ENCODE results near the gene PAQR6. TPM values are rescaled to one million over a fixed set of nuclear protein-coding genes. Genes with fewer than 3 reads are reported as not detected.
A peak's percentile ranks its signal among the peaks of the same experiment; 100 is the strongest.

PAQR6 gene
- total and polyA plus RNA-seq, 2 of the 4 experiments (the other 2 are of a cell fraction) = under 0.01 to 0.67 TPM

GRCh38 chr1:156212833-156213643, 34.8 kb downstream of the PAQR6 start, which contains the start of gene PMF1:
Gene PMF1, plus strand, starts transcription at chr1:156213007. Its CDS starts 9 bp downstream, at chr1:156213016.
- peaks cover 14% of the 10 kb centered on the region for H3K36me3 ChIP-seq (ENCODE audit: control insufficient read depth, insufficient read depth, low read length)
- H4K91ac ChIP-seq (ENCODE audit: insufficient read depth, low read depth, low read length) = peak within 1 kb of the TSS; percentile 94
- H3K9me1 ChIP-seq (ENCODE audit: insufficient read depth, low read length) = 0 out of 2 replicates have a peak, but pooled peaks cover 5% of the 10 kb centered on the region
- peak within 1 kb of the TSS; percentile 55; the same call in 1 of the 3 replicates for H2BK15ac ChIP-seq (ENCODE audit: low read depth, low read length)
- no peak for TF ChIP-seq NFE2L2 (IDR thresholded peaks at IDR 0.05; ENCODE audit: low read depth, low read length)
- TF ChIP-seq MXI1 (IDR thresholded peaks at IDR 0.05; ENCODE audit: borderline replicate concordance, low read depth, low read length) = peak; percentile 30; the same call in 1 of the 2 replicates
- TF ChIP-seq CHD1 (IDR thresholded peaks at IDR 0.05; ENCODE audit: low read depth, low read length) = no peak
- TF ChIP-seq CTCF (conservative IDR thresholded peaks at IDR 0.05; ENCODE audit: low read depth, low read length) = no peak
- no peak for TF ChIP-seq RCOR1 (IDR thresholded peaks at IDR 0.05; ENCODE audit: insufficient replicate concordance, low read length)
- TF ChIP-seq MAFK (IDR thresholded peaks at IDR 0.05; ENCODE audit: low read depth, low read length) = no peak
- TF ChIP-seq BHLHE40 (IDR thresholded peaks at IDR 0.05; ENCODE audit: low read depth, low read length) = 0 out of 2 replicates have a peak, but pooled peaks have one; percentile 2
- TF ChIP-seq FOS (IDR thresholded peaks at IDR 0.05; ENCODE audit: low read depth, low read length) = peak; percentile 59; the same call in 1 of the 2 replicates
- TF ChIP-seq, protein P1, sequence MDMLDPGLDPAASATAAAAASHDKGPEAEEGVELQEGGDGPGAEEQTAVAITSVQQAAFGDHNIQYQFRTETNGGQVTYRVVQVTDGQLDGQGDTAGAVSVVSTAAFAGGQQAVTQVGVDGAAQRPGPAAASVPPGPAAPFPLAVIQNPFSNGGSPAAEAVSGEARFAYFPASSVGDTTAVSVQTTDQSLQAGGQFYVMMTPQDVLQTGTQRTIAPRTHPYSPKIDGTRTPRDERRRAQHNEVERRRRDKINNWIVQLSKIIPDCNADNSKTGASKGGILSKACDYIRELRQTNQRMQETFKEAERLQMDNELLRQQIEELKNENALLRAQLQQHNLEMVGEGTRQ (IDR thresholded peaks at IDR 0.05; ENCODE audit: low read depth, low read length) = 0 out of 2 replicates have a peak, but pooled peaks have one; percentile 5
- peak; percentile 14; the same call in 1 of the 2 replicates for TF ChIP-seq MAZ (IDR thresholded peaks at IDR 0.05; ENCODE audit: borderline replicate concordance, low read depth, low read length)
- TF ChIP-seq POLR2A (IDR thresholded peaks at IDR 0.05; ENCODE audit: low read depth, low read length) = peak; percentile 89
- no peak for TF ChIP-seq CEBPB (IDR thresholded peaks at IDR 0.05; ENCODE audit: low read depth, low read length)
- no peak for TF ChIP-seq SMC3 (IDR thresholded peaks at IDR 0.05; ENCODE audit: low read depth, low read length)
- in situ Hi-C loops (cut with MboI; ENCODE audit: low sequenced_read_pairs) (loop anchor here (5.0 kb wide), 1 partner anchor 51 kb away; no protein-coding TSS in a partner anchor), intact Hi-C loops (cut with micrococcal nuclease) (no loop called here), dilution Hi-C loops (cut with HindIII; ENCODE audit: low sequenced_read_pairs, unreplicated experiment) (no loop called here)
- peak within 1 kb of the TSS; percentile 74 for H3K4me3 ChIP-seq (ENCODE audit: insufficient read depth, low read depth, low read length)
- H3K79me1 ChIP-seq (ENCODE audit: low read depth in 1 of 2, low read length in 2 of 2) = peaks cover 12 to 37% of the 10 kb centered on the region in 2 experiments
- H3K9ac ChIP-seq (ENCODE audit: low read depth, low read length) = peak within 1 kb of the TSS; percentile 94
- peak within 1 kb of the TSS; percentile 96 for H3K4ac ChIP-seq (ENCODE audit: low read depth, low read length)
- H3K4me2 ChIP-seq (ENCODE audit: low read depth, low read length) = peak within 1 kb of the TSS; percentile 86
- peak within 1 kb of the TSS; percentile 95 for H3K56ac ChIP-seq (ENCODE audit: extremely low read depth, insufficient read depth, low read length)
- H2AK5ac ChIP-seq (ENCODE audit: low read depth, low read length) = peak within 1 kb of the TSS; percentile 32; the same call in 1 of the 2 replicates
- POLR2A ChIA-PET (ENCODE audit: unreplicated experiment) = interaction anchor here (0.7 to 1.9 kb wide), 7 partner anchors 8 to 91 kb away, joined by 3 to 16 read pairs (median 3); partner anchors contain the start of genes SLC25A44 and SMG5
- peak within 1 kb of the TSS; percentile 90 for H3K18ac ChIP-seq (ENCODE audit: low read depth, low read length)
- BruUV-seq (replicated peaks) = TSS peak; percentile 17
- H3K27me3 ChIP-seq (ENCODE audit: control insufficient read depth, insufficient read depth, low read length) = no peaks in the 10 kb centered on the region
- WGBS, 2 experiments (ENCODE audit: extremely low coverage in 2 of 2, insufficient read length in 1 of 2) = 1% methylated on average over 32 of the region's 61 CpGs; no CpG with 5 or more reads in 1 of the 2 experiments
- H2BK20ac ChIP-seq (ENCODE audit: low read depth, low read length) = peak within 1 kb of the TSS; percentile 42; the same call in 1 of the 2 replicates
- no peaks in the 10 kb centered on the region for H3K9me3 ChIP-seq (ENCODE audit: control insufficient read depth, insufficient read depth, low read length)
- CTCF ChIA-PET = interaction anchor here (1.0 to 1.6 kb wide), 5 partner anchors 12 to 116 kb away, joined by 3 to 11 read pairs (median 4); no protein-coding TSS in a partner anchor
- H2BK5ac ChIP-seq (ENCODE audit: low read depth, low read length, poor library complexity, severe bottlenecking) = peak within 1 kb of the TSS; percentile 96
- H3K4me1 ChIP-seq (ENCODE audit: control insufficient read depth, insufficient read depth, low read length) = 0 out of 2 replicates have a peak, but pooled peaks cover 2% of the 10 kb centered on the region
- H2AK9ac ChIP-seq (replicated peaks; ENCODE audit: low read depth, low read length, poor library complexity) = peak within 1 kb of the TSS; percentile 84
- H2AFZ ChIP-seq (replicated peaks; ENCODE audit: low read length, poor library complexity) = peak within 1 kb of the TSS; percentile 99
- ATAC-seq (ENCODE audit: low read depth) = peak; percentile 99
- peak within 1 kb of the TSS; percentile 34 to 98 for H4K8ac ChIP-seq (ENCODE audit: low read depth in 2 of 2, low read length in 2 of 2)
- peak within 1 kb of the TSS; percentile 88 for H3K23ac ChIP-seq (ENCODE audit: low read depth, low read length)
- H4K5ac ChIP-seq (ENCODE audit: low read depth, low read length) = peak within 1 kb of the TSS; percentile 97
- peak within 1 kb of the TSS; percentile 88 for H2BK120ac ChIP-seq (ENCODE audit: low read depth, low read length)
- peak; percentile 94 for DNase-seq
- H3K27ac ChIP-seq (ENCODE audit: insufficient read depth, low read length) = peak within 1 kb of the TSS; percentile 93
- peak within 1 kb of the TSS; percentile 91 for H3K14ac ChIP-seq (replicated peaks; ENCODE audit: low read depth, low read length)
- H4K20me1 ChIP-seq (ENCODE audit: insufficient read depth, low read length) = no peaks in the 10 kb centered on the region
